ENCODE data around the gene GMPR.

The GMPR gene

GRCh38 chr6:16344756-16345155 lies 106.4 kb downstream of the GMPR start:
- in situ Hi-C loops (cut with MboI; ENCODE audit: low sequenced_read_pairs): loop anchor here (25.0 kb wide), 2 partner anchors 418 to 618 kb away; partner anchors contain the start of gene ATXN1
